NCI-H460 (cell line): ENCODE data around the gene MYOM3. TPM values are rescaled to one million over a fixed set of nuclear protein-coding genes. Genes with fewer than 3 reads are reported as not detected.
"Not testable (repeated sequence)": the region's sequence is repeated elsewhere in the genome, so short reads cannot be mapped to it uniquely, and the experiment has no call there.

Source experiments
- DNase-seq: peaks from one replicate; pipeline ENCODE4 v3.0.0-alpha.2; 2016; ENCODE audit warnings: low read depth; ENCODE audit errors: extremely low read depth
- total RNA-seq: library from RNA; depleted of rRNA; stranded (reverse); fragments of >200 nt; shearing (Covaris generic); gene quantifications from 2 replicates; pipeline ENCODE4 v1.2.3, GENCODE V29; 2014; rRNA removed

Gene MYOM3
- total RNA-seq, 1 experiment from 2014 or later: 3.1 TPM

DNA sequence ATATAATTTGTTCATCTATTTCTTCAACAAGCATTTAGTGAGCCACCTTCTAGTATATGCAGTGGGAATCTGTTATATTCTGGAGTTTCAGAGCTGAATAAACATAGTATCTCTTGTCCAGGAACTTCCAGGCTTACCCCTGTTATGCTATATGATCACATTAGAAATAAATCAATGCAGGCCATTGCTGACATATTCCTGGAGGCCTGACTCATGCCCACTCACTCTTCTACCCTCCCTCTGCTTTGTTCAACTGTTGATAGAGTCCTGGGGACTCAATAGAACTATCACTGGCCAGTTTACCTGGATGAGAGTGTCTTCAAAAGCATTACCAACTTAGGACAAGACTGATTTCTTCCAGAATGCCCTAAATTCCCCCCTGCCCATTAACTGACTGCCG lies 102.5 kb downstream of the MYOM3 start:
- no peak for DNase-seq

DNA sequence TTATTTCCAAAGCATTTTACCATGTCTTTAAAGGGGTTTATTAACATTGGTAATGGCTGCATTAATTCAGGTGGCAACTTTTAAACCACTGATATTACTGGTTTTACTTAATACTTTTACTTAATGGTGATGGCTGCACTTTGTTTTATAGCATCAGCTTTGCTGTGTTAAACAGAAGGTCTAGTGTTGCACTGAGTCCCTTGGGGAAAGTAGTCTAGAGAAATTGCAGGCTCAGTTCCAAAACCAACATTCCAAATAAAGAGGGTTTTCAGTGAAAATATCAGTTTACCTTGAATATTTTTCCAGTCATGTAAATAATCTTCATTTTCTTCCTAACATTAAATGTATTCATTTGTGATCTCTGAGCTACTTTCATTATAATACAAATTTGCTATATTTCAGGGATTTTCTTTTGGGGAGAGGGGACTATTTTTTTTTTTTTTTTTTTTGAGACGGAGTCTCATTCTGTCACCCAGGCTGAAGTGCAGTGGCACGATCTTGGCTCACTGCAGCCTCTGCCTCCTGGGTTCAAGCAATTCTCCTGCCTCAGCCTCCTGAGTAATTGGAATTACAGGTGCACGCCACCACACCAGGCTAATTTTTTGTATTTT lies 103.3 kb downstream of the MYOM3 start:
- DNase-seq: not testable (repeated sequence)

DNA sequence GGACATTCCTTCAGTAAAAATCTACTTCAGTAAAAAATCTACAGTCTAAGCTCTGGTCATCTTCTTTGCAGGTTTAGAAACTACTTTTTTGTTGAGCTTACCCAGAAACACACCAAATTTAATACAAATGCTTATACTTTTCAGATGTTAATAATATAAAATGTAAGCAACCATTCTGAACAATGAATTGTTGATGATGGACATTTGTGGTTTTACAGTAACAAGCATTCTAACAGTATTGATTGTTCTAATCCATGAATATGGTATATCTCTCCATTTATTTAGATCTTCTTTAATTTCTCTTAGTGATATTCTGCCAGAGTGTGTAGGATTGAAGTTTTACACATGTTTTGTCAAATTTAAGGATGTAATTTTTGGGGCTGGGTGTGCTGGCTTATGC lies 104.9 kb downstream of the MYOM3 start:
- no peak for DNase-seq

Other genes starting within 250 kb of the MYOM3 start
- 16.6 and 17.1 TPM in 2 replicates for gene FUCA1, start 243.8 kb downstream of the MYOM3 start, total RNA-seq
- not detected in 2 replicates for gene CNR2, start 198.8 kb downstream of the MYOM3 start, total RNA-seq
- 74.6 and 84.0 TPM in 2 replicates for gene PNRC2, start 152.3 kb downstream of the MYOM3 start, total RNA-seq
- gene SRSF10, start 131.8 kb downstream of the MYOM3 start, total RNA-seq: 79.1 and 90.5 TPM in 2 replicates
- 1.6 and 1.9 TPM in 2 replicates for gene IL22RA1, start 31.0 kb upstream of the MYOM3 start, total RNA-seq
- gene IFNLR1, start 75.2 kb upstream of the MYOM3 start, total RNA-seq: 2.6 and 3.2 TPM in 2 replicates
- gene GRHL3, start 207.2 kb upstream of the MYOM3 start, total RNA-seq: 3.1 and 3.3 TPM in 2 replicates